MM.1S (cell line): ENCODE measurements around the gene BCL2.

Experiments
- EZH2phosphoT487 ChIP-seq: fragments of 300-600 bp; sonication (generic); IDR thresholded peaks from 2 replicates; pipeline ENCODE4 v1.6.1; 2018; ENCODE audit warnings: antibody characterized with exemption, low read length
- TF ChIP-seq, protein P1 (sequence below): fragments of 300-600 bp; sonication (generic); IDR thresholded peaks from 2 replicates; pipeline ENCODE4 v1.5.1; 2016; ENCODE audit warnings: antibody characterized with exemption, low read length, mixed read lengths

DNA sequence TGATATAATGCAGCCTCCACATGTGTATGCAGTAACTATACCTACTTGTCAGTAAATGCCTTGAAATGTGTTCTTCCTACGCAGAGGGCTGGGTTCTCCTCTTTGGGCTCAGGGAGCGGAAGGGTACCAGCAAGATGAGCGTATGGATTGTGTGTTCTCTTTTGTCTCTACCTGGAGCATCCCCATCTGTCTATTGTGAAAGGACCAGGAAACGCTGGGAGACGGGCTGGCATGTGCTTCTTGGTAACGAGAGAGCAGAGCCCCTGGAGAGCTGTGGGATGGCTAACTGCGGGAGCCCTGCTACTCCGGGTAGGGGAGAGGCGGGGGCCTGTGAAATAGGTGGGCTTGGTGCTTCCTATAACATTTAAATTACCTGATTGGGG lies 80.9 kb downstream of the BCL2 start:
- TF ChIP-seq EZH2phosphoT487, result no peak
- TF ChIP-seq, protein P1, sequence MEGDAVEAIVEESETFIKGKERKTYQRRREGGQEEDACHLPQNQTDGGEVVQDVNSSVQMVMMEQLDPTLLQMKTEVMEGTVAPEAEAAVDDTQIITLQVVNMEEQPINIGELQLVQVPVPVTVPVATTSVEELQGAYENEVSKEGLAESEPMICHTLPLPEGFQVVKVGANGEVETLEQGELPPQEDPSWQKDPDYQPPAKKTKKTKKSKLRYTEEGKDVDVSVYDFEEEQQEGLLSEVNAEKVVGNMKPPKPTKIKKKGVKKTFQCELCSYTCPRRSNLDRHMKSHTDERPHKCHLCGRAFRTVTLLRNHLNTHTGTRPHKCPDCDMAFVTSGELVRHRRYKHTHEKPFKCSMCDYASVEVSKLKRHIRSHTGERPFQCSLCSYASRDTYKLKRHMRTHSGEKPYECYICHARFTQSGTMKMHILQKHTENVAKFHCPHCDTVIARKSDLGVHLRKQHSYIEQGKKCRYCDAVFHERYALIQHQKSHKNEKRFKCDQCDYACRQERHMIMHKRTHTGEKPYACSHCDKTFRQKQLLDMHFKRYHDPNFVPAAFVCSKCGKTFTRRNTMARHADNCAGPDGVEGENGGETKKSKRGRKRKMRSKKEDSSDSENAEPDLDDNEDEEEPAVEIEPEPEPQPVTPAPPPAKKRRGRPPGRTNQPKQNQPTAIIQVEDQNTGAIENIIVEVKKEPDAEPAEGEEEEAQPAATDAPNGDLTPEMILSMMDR, result no peak
